ENCODE measurements around the gene ZNF683.
A peak's percentile ranks its signal among the peaks of the same experiment; 100 is the strongest.
"Not testable (repeated sequence)": the region's sequence is repeated elsewhere in the genome, so short reads cannot be mapped to it uniquely, and the experiment has no call there.

Gene ZNF683

GRCh38 chr1:26372611-26373010 lies at the start of gene ZNF683:
Gene ZNF683, minus strand, starts transcription at chr1:26372750. Its CDS starts 4,179 bp downstream, at chr1:26368571.
- not testable (repeated sequence) for DNase-seq

GRCh38 chr1:26419494-26419893 lies 46.9 kb upstream of the ZNF683 start:
- DNase-seq = peak; percentile 24

- DNase-seq = no peak
Measured at GRCh38 chr1:26418865-26419349, 46.4 kb upstream of the ZNF683 start.

- peak; percentile 77 for DNase-seq
Measured at GRCh38 chr1:26417111-26417759, 44.7 kb upstream of the ZNF683 start.

- no peak for DNase-seq
Measured at GRCh38 chr1:26413031-26413430, 40.5 kb upstream of the ZNF683 start.

GRCh38 chr1:26412180-26412840 lies 39.8 kb upstream of the ZNF683 start:
- DNase-seq = no peak

GRCh38 chr1:26411624-26412074 lies 39.1 kb upstream of the ZNF683 start:
- DNase-seq = no peak

GRCh38 chr1:26410706-26411623 lies 38.4 kb upstream of the ZNF683 start, which contains the start of gene LIN28A:
Gene LIN28A, plus strand, starts transcription at chr1:26410817. Its CDS starts 75 bp downstream, at chr1:26410892.
- DNase-seq = no peak

GRCh38 chr1:26409191-26409807 lies 36.7 kb upstream of the ZNF683 start:
- no peak for DNase-seq

GRCh38 chr1:26408604-26409003 lies 36.1 kb upstream of the ZNF683 start:
- DNase-seq = no peak

GRCh38 chr1:26405281-26405915 lies 32.8 kb upstream of the ZNF683 start:
- no peak for DNase-seq

GRCh38 chr1:26404641-26405040 lies 32.1 kb upstream of the ZNF683 start:
- no peak for DNase-seq

- no peak for DNase-seq
Measured at GRCh38 chr1:26403656-26404055, 31.1 kb upstream of the ZNF683 start.

- no peak for DNase-seq
Measured at GRCh38 chr1:26401891-26402290, 29.3 kb upstream of the ZNF683 start.

- no peak for DNase-seq
Measured at GRCh38 chr1:26399034-26399433, 26.5 kb upstream of the ZNF683 start.

- no peak for DNase-seq
Measured at GRCh38 chr1:26395754-26396153, 23.2 kb upstream of the ZNF683 start.

GRCh38 chr1:26391450-26391849 lies 18.9 kb upstream of the ZNF683 start:
- DNase-seq = no peak

GRCh38 chr1:26389604-26390247 lies 17.2 kb upstream of the ZNF683 start:
- no peak for DNase-seq

GRCh38 chr1:26388791-26389445 lies 16.4 kb upstream of the ZNF683 start:
- DNase-seq = no peak

GRCh38 chr1:26387447-26387846 lies 14.9 kb upstream of the ZNF683 start:
- no peak for DNase-seq

- DNase-seq = not testable (repeated sequence)
Measured at GRCh38 chr1:26385063-26385462, 12.5 kb upstream of the ZNF683 start.
